Cerebellar nuclear complex (tissue), 1 donor: Measurements from ENCODE around the gene EHD3.

Source experiments
- DNase-seq, 2 experiments: peaks; one replicate each; lab custom pipeline; 2025; lab: John Stamatoyannopoulos, UW

The EHD3 gene

GRCh38 chr2:31233741-31234682 lies at the start of gene EHD3:
Gene EHD3, plus strand, starts transcription at chr2:31234152. Its CDS starts 470 bp downstream, at chr2:31234622.
- peak; percentile 64 to 94 for DNase-seq

GRCh38 chr2:31187166-31187565 lies 46.8 kb upstream of the EHD3 start:
- DNase-seq, result no peak

- no peak for DNase-seq
These were observed 45.8 kb upstream of the EHD3 start for GRCh38 chr2:31188131-31188530.

GRCh38 chr2:31189141-31189540 lies 44.8 kb upstream of the EHD3 start:
- DNase-seq, result no peak

- DNase-seq, result no peak
These were observed 43.8 kb upstream of the EHD3 start for GRCh38 chr2:31190188-31190587.

- DNase-seq, result peak in 1 of 2 experiments; percentile 11
These were observed 42.0 kb upstream of the EHD3 start for GRCh38 chr2:31191931-31192330.

GRCh38 chr2:31192396-31192795 lies 41.6 kb upstream of the EHD3 start:
- DNase-seq, result no peak

- no peak for DNase-seq
These were observed 41.0 kb upstream of the EHD3 start for GRCh38 chr2:31192851-31193392.

- DNase-seq, result no peak
These were observed 40.1 kb upstream of the EHD3 start for GRCh38 chr2:31193806-31194205.

GRCh38 chr2:31196622-31197021 lies 37.3 kb upstream of the EHD3 start:
- DNase-seq, result no peak

GRCh38 chr2:31197166-31197565 lies 36.8 kb upstream of the EHD3 start:
- DNase-seq, result no peak

GRCh38 chr2:31197669-31198068 lies 36.3 kb upstream of the EHD3 start:
- DNase-seq, result no peak

- no peak for DNase-seq
These were observed 34.7 kb upstream of the EHD3 start for GRCh38 chr2:31199206-31199605.

- no peak for DNase-seq
These were observed 33.0 kb upstream of the EHD3 start for GRCh38 chr2:31200972-31201371.

- no peak for DNase-seq
These were observed 31.9 kb upstream of the EHD3 start for GRCh38 chr2:31202041-31202440.

- DNase-seq, result no peak
These were observed 31.1 kb upstream of the EHD3 start for GRCh38 chr2:31202833-31203232.

- peak in 1 of 2 experiments; percentile 44 for DNase-seq
These were observed 30.0 kb upstream of the EHD3 start for GRCh38 chr2:31203916-31204315.

- no peak for DNase-seq
These were observed 29.2 kb upstream of the EHD3 start for GRCh38 chr2:31204783-31205182.

GRCh38 chr2:31205186-31205585 lies 28.8 kb upstream of the EHD3 start:
- peak in 1 of 2 experiments; percentile 22 for DNase-seq

- DNase-seq, result no peak
These were observed 28.3 kb upstream of the EHD3 start for GRCh38 chr2:31205613-31206012.

- no peak for DNase-seq
These were observed 26.2 kb upstream of the EHD3 start for GRCh38 chr2:31207790-31208189.

GRCh38 chr2:31208240-31208639 lies 25.7 kb upstream of the EHD3 start:
- no peak for DNase-seq
